Measurements from ENCODE around the gene BCL11B. TPM values are rescaled to one million over a fixed set of nuclear protein-coding genes. Genes with fewer than 3 reads are reported as not detected.
"Not testable (repeated sequence)": the region's sequence is repeated elsewhere in the genome, so short reads cannot be mapped to it uniquely, and the experiment has no call there.

BCL11B gene
- total RNA-seq, 2 experiments from 2014 or later = 62.1 to 66.2 TPM

DNA sequence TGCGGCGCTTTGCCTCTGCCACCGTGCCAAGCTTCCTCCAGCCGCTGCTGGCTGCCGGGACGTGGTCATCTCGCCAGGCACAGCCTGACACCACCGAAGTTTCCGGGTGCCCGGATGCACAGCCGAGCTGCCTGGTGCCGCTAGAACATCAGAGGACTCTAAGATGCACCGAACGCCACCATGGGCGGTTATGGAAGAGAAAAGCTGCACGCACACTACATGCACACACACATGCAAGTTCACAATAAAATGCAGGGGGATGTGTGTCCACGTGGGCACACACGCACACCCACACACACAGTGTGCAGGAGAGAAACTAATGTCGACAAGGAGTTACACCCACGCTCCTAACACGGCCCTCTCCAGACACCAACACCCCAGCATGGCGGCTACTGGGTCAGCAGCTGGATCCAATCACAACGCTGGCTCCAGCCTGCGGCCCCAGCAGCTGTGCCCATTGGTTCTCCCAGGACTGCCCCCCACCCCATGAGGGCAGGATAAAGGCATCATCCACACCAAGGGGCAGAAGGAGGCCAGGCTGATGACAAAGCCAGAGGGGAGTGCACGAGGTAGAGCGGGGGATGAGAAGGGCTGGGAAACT is 82.7 kb downstream of the BCL11B start:
- POLR2A ChIA-PET = interaction anchor here (0.8 to 1.0 kb wide), 2 partner anchors 18 to 29 kb away, joined by 3 to 4 read pairs; no protein-coding TSS in a partner anchor
- DNase-seq (peak; percentile 71), ATAC-seq (peak; percentile 19)

GRCh38 chr14:99188731-99189191 is 83.2 kb downstream of the BCL11B start:
- Mint-ChIP-seq H3K4me1 (peaks cover 89% of the 10 kb centered on the region), H3K36me3 (ENCODE audit: low read depth) (peaks cover 55% of the 10 kb centered on the region), H3K27ac (peak overlapping the region; percentile 97), H3K4me3 (peak overlapping the region; percentile 79), H3K9me3 (ENCODE audit: low read depth) (no peaks in the 10 kb centered on the region), H3K27me3 (no peaks in the 10 kb centered on the region)
- ATAC-seq = peak; percentile 30
- CTCF ChIA-PET = interaction anchor here (0.5 to 3.0 kb wide), 16 partner anchors 9 to 1022 kb away, joined by 3 to 18 read pairs (median 4); no protein-coding TSS in a partner anchor
- DNase-seq = peak; percentile 76
- POLR2A ChIA-PET = interaction anchor here (1.0 to 1.4 kb wide), 2 partner anchors 18 to 80 kb away, joined by 4 to 5 read pairs; no protein-coding TSS in a partner anchor
- intact Hi-C loops (cut with DNase I, micrococcal nuclease) = loop anchor here (2.0 to 10.0 kb wide), 6 partner anchors 42 to 1734 kb away; no protein-coding TSS in a partner anchor

More for the DNA sequence above, 82.7 kb downstream of the BCL11B start:
- H3K4me3 Mint-ChIP-seq = peak overlapping the region; percentile 79
- intact Hi-C loops (cut with DNase I, micrococcal nuclease) = loop anchor here (2.0 to 10.0 kb wide), 6 partner anchors 42 to 1734 kb away; no protein-coding TSS in a partner anchor
- peaks cover 89% of the 10 kb centered on the region for H3K4me1 Mint-ChIP-seq
- peak overlapping the region; percentile 97 for H3K27ac Mint-ChIP-seq
- CTCF ChIA-PET = interaction anchor here (0.5 to 3.0 kb wide), 13 partner anchors 8 to 1023 kb away, joined by 3 to 18 read pairs (median 6); no protein-coding TSS in a partner anchor
- H3K27me3 Mint-ChIP-seq = no peaks in the 10 kb centered on the region
- peaks cover 54% of the 10 kb centered on the region for H3K36me3 Mint-ChIP-seq (ENCODE audit: low read depth)
- no peaks in the 10 kb centered on the region for H3K9me3 Mint-ChIP-seq (ENCODE audit: low read depth)

DNA sequence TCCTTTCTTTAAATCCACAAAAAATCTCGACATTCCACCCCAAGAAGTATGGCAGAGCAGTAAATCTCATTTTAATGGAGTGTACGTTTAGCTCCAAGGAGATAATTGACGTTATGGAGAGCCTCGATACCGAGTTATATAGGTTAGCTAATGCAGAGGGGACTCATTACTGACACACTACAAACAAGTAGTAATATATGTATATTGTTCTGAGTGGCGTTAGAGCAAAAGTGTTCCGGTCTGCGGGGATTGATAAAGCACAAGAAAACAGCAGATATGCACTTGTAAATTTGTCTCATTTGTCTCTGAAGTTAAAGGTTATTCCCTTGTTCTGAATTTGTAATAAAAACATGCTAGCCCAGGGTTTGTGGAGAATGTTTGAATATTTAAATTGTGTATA is 84.1 kb downstream of the BCL11B start:
- CTCF ChIA-PET = interaction anchor here (0.5 to 3.0 kb wide), 8 partner anchors 10 to 80 kb away, joined by 3 to 18 read pairs (median 4); no protein-coding TSS in a partner anchor
- Mint-ChIP-seq H3K4me1 (peaks cover 89% of the 10 kb centered on the region), H3K27me3 (no peaks in the 10 kb centered on the region), H3K27ac (peak overlapping the region; percentile 96), H3K4me3 (peak overlapping the region; percentile 67), H3K9me3 (ENCODE audit: low read depth) (no peaks in the 10 kb centered on the region), H3K36me3 (ENCODE audit: low read depth) (peaks cover 55% of the 10 kb centered on the region)
- ATAC-seq = peak; percentile 32
- peak; percentile 61 for DNase-seq
- intact Hi-C loops (cut with DNase I, micrococcal nuclease) = loop anchor here (1.0 to 10.0 kb wide), 7 partner anchors 42 to 1733 kb away; no protein-coding TSS in a partner anchor
- POLR2A ChIA-PET = interaction anchor here (0.7 to 1.4 kb wide), 5 partner anchors 74 to 1188 kb away, joined by 3 to 10 read pairs (median 5); no protein-coding TSS in a partner anchor

DNA sequence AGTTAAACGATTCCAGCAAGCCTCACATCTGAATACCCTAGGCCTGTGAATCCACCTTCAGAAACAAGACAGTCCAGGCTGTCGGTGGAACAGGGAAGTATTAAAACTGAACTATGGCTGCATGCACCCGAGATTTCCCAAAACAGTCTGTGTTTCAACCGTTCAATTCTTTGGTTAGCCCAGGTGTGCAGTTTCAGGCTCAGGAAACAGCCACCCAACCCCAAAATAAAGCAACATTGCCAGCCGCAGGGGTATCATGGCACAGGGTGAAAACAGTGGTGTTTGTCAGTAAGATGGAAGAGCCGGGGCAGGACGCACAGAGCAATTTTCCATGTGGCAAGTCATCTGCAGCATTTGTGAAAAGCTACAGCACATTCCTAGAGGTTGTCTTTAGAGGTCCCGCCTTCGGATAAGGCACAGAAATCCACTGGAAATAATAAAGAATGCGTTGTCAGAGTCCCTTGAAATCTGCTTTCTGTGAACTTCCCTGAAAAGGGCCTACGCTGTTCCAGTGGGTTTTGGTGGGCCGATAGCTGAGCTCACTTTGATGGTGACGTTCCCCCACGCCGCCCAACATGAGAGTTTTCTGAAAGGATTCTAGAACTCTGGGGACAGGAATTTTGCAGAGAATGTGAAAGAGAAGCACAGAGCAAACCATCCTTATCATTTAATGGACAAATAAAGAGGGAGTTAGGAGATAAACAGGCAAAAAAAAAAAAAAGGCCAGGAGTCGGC is 84.9 kb downstream of the BCL11B start:
- Mint-ChIP-seq H3K4me1 (peaks cover 91% of the 10 kb centered on the region), H3K27me3 (no peaks in the 10 kb centered on the region), H3K9me3 (ENCODE audit: low read depth) (no peaks in the 10 kb centered on the region), H3K36me3 (ENCODE audit: low read depth) (peaks cover 56% of the 10 kb centered on the region), H3K4me3 (peak overlapping the region; percentile 67), H3K27ac (peak overlapping the region; percentile 96)
- ChIA-PET CTCF (interaction anchor here (0.5 to 3.0 kb wide), 11 partner anchors 9 to 138 kb away, joined by 3 to 18 read pairs (median 4); no protein-coding TSS in a partner anchor), POLR2A (interaction anchor here (1.1 to 1.4 kb wide), 3 partner anchors 75 to 81 kb away, joined by 5 to 10 read pairs (median 7); no protein-coding TSS in a partner anchor)
- ATAC-seq = no peak
- DNase-seq = peak; percentile 33
- intact Hi-C loops (cut with DNase I, micrococcal nuclease) = loop anchor here (1.0 to 10.0 kb wide), 5 partner anchors 43 to 1732 kb away; no protein-coding TSS in a partner anchor

DNA sequence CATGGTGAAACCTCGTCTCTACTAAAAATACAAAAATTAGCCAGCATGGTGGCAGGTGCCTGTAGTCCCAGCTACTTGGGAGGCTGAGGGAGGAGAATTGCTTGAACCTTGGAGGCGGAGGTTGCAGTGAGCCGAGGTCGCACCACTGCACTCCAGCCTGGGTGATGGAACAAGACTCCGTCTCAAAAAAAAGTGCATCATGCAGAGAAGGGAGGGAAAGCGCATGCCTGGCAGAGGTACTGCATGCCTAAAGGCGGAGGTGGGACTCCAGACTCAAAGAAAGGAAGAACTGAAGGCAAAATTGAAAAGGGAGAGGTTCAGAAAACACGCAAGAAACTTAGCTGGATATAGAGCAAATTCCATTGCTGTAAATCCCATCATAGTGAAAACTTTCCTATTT is 85.7 kb downstream of the BCL11B start:
- H3K36me3 Mint-ChIP-seq (ENCODE audit: low read depth) = peaks cover 60% of the 10 kb centered on the region
- H3K9me3 Mint-ChIP-seq (ENCODE audit: low read depth); ATAC-seq; H3K27me3 Mint-ChIP-seq: not testable (repeated sequence)
- POLR2A ChIA-PET = interaction anchor here (0.7 kb wide), 1 partner anchor 91 kb away, joined by 3 read pairs; no protein-coding TSS in a partner anchor
- peaks cover 93% of the 10 kb centered on the region for H3K4me1 Mint-ChIP-seq
- H3K27ac Mint-ChIP-seq = peak overlapping the region; percentile 96
- DNase-seq = peak; percentile 25
- peak overlapping the region; percentile 67 for H3K4me3 Mint-ChIP-seq
- intact Hi-C loops (cut with DNase I, micrococcal nuclease) = loop anchor here (5.0 to 10.0 kb wide), 4 partner anchors 56 to 1732 kb away; no protein-coding TSS in a partner anchor
- CTCF ChIA-PET = interaction anchor here (1.0 kb wide), 1 partner anchor 45 kb away, joined by 3 read pairs; no protein-coding TSS in a partner anchor

- POLR2A ChIA-PET = interaction anchor here (0.6 to 1.0 kb wide), 6 partner anchors 25 to 1803 kb away, joined by 3 to 4 read pairs (median 3); no protein-coding TSS in a partner anchor
- Mint-ChIP-seq H3K4me3 (peak overlapping the region; percentile 67), H3K36me3 (ENCODE audit: low read depth) (peaks cover 57% of the 10 kb centered on the region), H3K9me3 (ENCODE audit: low read depth) (no peaks in the 10 kb centered on the region), H3K27ac (peak overlapping the region; percentile 96), H3K27me3 (no peaks in the 10 kb centered on the region), H3K4me1 (peaks cover 93% of the 10 kb centered on the region)
- CTCF ChIA-PET = interaction anchor here (0.9 to 1.1 kb wide), 2 partner anchors 41 to 81 kb away, joined by 4 to 5 read pairs; no protein-coding TSS in a partner anchor
- peak; percentile 6 for ATAC-seq
- intact Hi-C loops (cut with DNase I, micrococcal nuclease) = loop anchor here (5.0 to 10.0 kb wide), 4 partner anchors 57 to 1731 kb away; no protein-coding TSS in a partner anchor
- DNase-seq = peak; percentile 54
These were observed 86.4 kb downstream of the BCL11B start for GRCh38 chr14:99185436-99186068.

DNA sequence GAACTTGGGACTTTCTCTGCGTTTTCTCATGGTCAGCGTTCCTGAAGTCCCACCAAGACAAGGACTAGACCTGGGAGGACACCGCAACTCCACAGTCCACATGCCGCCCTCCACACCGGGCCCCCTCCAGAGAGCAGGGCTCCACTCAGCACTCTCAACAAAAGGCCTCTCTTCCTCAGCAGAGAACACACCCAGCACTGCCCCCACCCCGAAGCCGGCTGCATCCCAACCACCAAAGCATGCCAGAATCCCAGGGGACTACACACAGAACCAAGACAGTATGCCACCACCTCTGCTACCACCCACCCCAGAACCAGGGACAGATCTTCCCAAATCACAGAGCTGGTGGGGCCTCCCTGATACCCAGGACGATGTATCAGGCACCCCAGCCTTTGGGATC is 88.3 kb downstream of the BCL11B start:
- no peak for ATAC-seq
- POLR2A ChIA-PET = no interaction called here
- peaks cover 65% of the 10 kb centered on the region for H3K36me3 Mint-ChIP-seq (ENCODE audit: low read depth)
- H3K4me3 Mint-ChIP-seq = peak overlapping the region; percentile 67
- H3K4me1 Mint-ChIP-seq = peaks cover 94% of the 10 kb centered on the region
- H3K27me3 Mint-ChIP-seq = no peaks in the 10 kb centered on the region
- H3K9me3 Mint-ChIP-seq (ENCODE audit: low read depth) = no peaks in the 10 kb centered on the region
- CTCF ChIA-PET = interaction anchor here (1.3 kb wide), 1 partner anchor 61 kb away, joined by 3 read pairs; no protein-coding TSS in a partner anchor
- DNase-seq = peak; percentile 25
- intact Hi-C loops (cut with DNase I, micrococcal nuclease) = loop anchor here in 1 of 2 experiments (10.0 kb wide), 1 partner anchor 1729 kb away; no protein-coding TSS in a partner anchor
- peak overlapping the region; percentile 96 for H3K27ac Mint-ChIP-seq

DNA sequence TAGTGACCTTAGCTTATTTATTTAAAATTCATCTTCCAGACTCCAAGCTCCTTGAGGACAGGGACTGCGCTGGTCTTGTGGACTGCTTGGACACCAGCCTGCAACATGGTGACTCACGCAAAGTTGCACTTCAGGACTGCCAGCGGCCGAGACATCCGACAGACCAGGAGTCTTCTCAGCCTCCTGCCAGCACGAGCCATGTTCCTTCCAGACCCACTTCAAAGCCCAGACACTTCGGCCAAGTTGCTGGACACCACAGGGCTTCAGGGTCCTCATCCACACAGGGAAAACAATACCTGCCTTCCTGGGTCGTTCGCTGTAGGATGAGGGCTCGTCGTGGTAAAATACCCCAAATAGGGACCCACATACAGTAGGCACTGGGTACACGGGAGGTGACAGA is 88.7 kb downstream of the BCL11B start:
- H3K4me3 Mint-ChIP-seq = peak overlapping the region; percentile 67

DNA sequence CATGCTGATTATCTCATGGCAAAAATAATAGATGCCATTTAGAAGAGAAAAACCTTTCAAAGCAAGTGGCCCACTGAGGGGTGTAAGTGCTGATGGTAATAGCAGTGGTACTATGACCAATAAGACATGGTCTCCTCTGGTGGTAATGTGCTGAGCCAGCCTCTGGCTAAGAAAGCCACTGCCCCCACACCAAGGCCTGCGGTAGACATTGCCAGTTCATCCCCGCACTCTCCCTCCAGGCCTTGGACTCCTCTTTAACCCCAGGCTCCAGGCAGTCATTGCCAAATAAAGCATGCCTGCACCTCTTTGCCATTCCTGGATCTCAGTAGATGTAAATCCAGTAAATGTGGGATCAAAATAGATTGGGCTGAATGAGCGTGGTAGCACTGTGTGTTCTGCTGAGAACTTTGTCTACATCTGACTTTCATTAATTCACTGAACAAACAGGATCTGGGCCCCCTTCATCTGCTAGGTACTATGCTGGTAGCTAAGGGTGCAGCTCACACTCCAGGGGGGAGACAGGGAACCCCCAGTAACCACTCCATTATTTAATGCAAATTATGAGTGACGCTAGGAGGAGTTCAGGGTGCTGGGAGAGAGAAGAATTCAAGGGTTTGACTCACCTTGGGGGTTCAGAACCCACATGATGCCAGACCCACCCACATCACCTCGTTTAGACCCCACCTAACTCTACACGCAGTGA is 89.3 kb downstream of the BCL11B start:
- Mint-ChIP-seq H3K36me3 (ENCODE audit: low read depth) (peaks cover 73% of the 10 kb centered on the region), H3K4me3 (peak overlapping the region; percentile 28), H3K27me3 (no peaks in the 10 kb centered on the region), H3K9me3 (ENCODE audit: low read depth) (no peaks in the 10 kb centered on the region), H3K4me1 (peaks cover 98% of the 10 kb centered on the region), H3K27ac (peak overlapping the region; percentile 96)
- CTCF ChIA-PET = interaction anchor here (0.8 to 1.3 kb wide), 2 partner anchors 20 to 62 kb away, joined by 3 to 5 read pairs; no protein-coding TSS in a partner anchor
- DNase-seq = peak; percentile 61
- POLR2A ChIA-PET = interaction anchor here (0.6 to 1.4 kb wide), 2 partner anchors 33 to 997 kb away, joined by 3 read pairs; no protein-coding TSS in a partner anchor
- no peak for ATAC-seq
- intact Hi-C loops (cut with DNase I, micrococcal nuclease) = loop anchor here in 1 of 2 experiments (10.0 kb wide), 1 partner anchor 1728 kb away; no protein-coding TSS in a partner anchor

More for the DNA sequence above, 88.7 kb downstream of the BCL11B start:
- ATAC-seq (no peak), DNase-seq (peak; percentile 10)
- Mint-ChIP-seq H3K27ac (peak overlapping the region; percentile 96), H3K27me3 (no peaks in the 10 kb centered on the region), H3K36me3 (ENCODE audit: low read depth) (peaks cover 69% of the 10 kb centered on the region), H3K4me1 (peaks cover 97% of the 10 kb centered on the region), H3K9me3 (ENCODE audit: low read depth) (no peaks in the 10 kb centered on the region)
- POLR2A ChIA-PET = interaction anchor here (1.4 kb wide), 1 partner anchor 33 kb away, joined by 3 read pairs; no protein-coding TSS in a partner anchor
- CTCF ChIA-PET = interaction anchor here (1.3 kb wide), 1 partner anchor 61 kb away, joined by 3 read pairs; no protein-coding TSS in a partner anchor
- intact Hi-C loops (cut with DNase I, micrococcal nuclease) = loop anchor here in 1 of 2 experiments (10.0 kb wide), 1 partner anchor 1729 kb away; no protein-coding TSS in a partner anchor

Measured in activated CD4-positive, alpha-beta T cell treated with anti-CD3 and anti-CD28 coated beads for 36 hours (primary cell).